ENCODE results near the gene NHSL2. TPM values are rescaled to one million over a fixed set of nuclear protein-coding genes. Genes with fewer than 3 reads are reported as not detected.

Gene NHSL2
- total and polyA plus RNA-seq, 10 donors = 0.24 to 20.8 (median 10.1) TPM

GRCh38 chrX:71922686-71923085 lies 12.0 kb downstream of the NHSL2 start:
- intact Hi-C loops (cut with DNase I; ENCODE audit: low total_unique reads) = no loop called here
- no peak for DNase-seq
- 63 to 100% (median 88%) methylated on average over 1 of the region's 1 CpG for WGBS, 5 donors
- peaks cover 0 to 13% (median 0%) of the 10 kb centered on the region in 7 donors for H3K27me3 ChIP-seq (replicated peaks in 1 of 7)
- no peaks in the 10 kb centered on the region for H3K36me3 ChIP-seq
- no peak for TF ChIP-seq POLR2AphosphoS5 (IDR thresholded peaks at IDR 0.05)
- TF ChIP-seq POLR2A (IDR thresholded peaks at IDR 0.05) = no peak
- TF ChIP-seq, protein P1, sequence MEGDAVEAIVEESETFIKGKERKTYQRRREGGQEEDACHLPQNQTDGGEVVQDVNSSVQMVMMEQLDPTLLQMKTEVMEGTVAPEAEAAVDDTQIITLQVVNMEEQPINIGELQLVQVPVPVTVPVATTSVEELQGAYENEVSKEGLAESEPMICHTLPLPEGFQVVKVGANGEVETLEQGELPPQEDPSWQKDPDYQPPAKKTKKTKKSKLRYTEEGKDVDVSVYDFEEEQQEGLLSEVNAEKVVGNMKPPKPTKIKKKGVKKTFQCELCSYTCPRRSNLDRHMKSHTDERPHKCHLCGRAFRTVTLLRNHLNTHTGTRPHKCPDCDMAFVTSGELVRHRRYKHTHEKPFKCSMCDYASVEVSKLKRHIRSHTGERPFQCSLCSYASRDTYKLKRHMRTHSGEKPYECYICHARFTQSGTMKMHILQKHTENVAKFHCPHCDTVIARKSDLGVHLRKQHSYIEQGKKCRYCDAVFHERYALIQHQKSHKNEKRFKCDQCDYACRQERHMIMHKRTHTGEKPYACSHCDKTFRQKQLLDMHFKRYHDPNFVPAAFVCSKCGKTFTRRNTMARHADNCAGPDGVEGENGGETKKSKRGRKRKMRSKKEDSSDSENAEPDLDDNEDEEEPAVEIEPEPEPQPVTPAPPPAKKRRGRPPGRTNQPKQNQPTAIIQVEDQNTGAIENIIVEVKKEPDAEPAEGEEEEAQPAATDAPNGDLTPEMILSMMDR (IDR thresholded peaks at IDR 0.05 in 8 of 11, conservative IDR thresholded peaks at IDR 0.05 in 3 of 11) = no peak
- no peak overlapping the region for H3K4me3 ChIP-seq
- no peak overlapping the region for H3K27ac ChIP-seq
- no peaks in the 10 kb centered on the region for H3K9me3 ChIP-seq
- no peaks in the 10 kb centered on the region for H3K4me1 ChIP-seq

GRCh38 chrX:71923516-71923915 lies 12.9 kb downstream of the NHSL2 start:
- TF ChIP-seq, protein P1 (IDR thresholded peaks at IDR 0.05 in 8 of 11, conservative IDR thresholded peaks at IDR 0.05 in 3 of 11) = no peak
- no peak for TF ChIP-seq POLR2AphosphoS5 (IDR thresholded peaks at IDR 0.05)
- no peak for TF ChIP-seq POLR2A (IDR thresholded peaks at IDR 0.05)
- Histone ChIP-seq H3K27ac (no peak overlapping the region), H3K9me3 (no peaks in the 10 kb centered on the region), H3K4me1 (no peaks in the 10 kb centered on the region), H3K36me3 (no peaks in the 10 kb centered on the region), H3K27me3 (replicated peaks in 1 of 7) (peaks cover 0 to 6% (median 0%) of the 10 kb centered on the region in 7 donors), H3K4me3 (no peak overlapping the region)
- 58 to 100% (median 82%) methylated on average over 3 of the region's 3 CpGs for WGBS, 5 donors
- DNase-seq = no peak
- intact Hi-C loops (cut with DNase I; ENCODE audit: low total_unique reads) = no loop called here

- Histone ChIP-seq H3K9me3 (no peaks in the 10 kb centered on the region), H3K27ac (no peak overlapping the region), H3K36me3 (no peaks in the 10 kb centered on the region), H3K4me1 (no peaks in the 10 kb centered on the region), H3K27me3 (replicated peaks in 1 of 7) (no peaks in the 10 kb centered on the region), H3K4me3 (no peak overlapping the region)
- TF ChIP-seq, protein P1 (IDR thresholded peaks at IDR 0.05 in 8 of 11, conservative IDR thresholded peaks at IDR 0.05 in 3 of 11) = no peak
- TF ChIP-seq POLR2AphosphoS5 (IDR thresholded peaks at IDR 0.05) (no peak), POLR2A (IDR thresholded peaks at IDR 0.05) (no peak)
- intact Hi-C loops (cut with DNase I; ENCODE audit: low total_unique reads) = no loop called here
- 73 to 87% (median 84%) methylated on average over 7 of the region's 7 CpGs for WGBS, 5 donors
- DNase-seq = no peak
Observed at GRCh38 chrX:71927040-71927439, 16.4 kb downstream of the NHSL2 start.

GRCh38 chrX:71928856-71929255 lies 18.2 kb downstream of the NHSL2 start:
- DNase-seq = no peak
- TF ChIP-seq POLR2A (IDR thresholded peaks at IDR 0.05) (no peak), POLR2AphosphoS5 (IDR thresholded peaks at IDR 0.05) (no peak)
- TF ChIP-seq, protein P1 (IDR thresholded peaks at IDR 0.05 in 8 of 11, conservative IDR thresholded peaks at IDR 0.05 in 3 of 11) = no peak
- Histone ChIP-seq H3K36me3 (no peaks in the 10 kb centered on the region), H3K4me1 (no peaks in the 10 kb centered on the region), H3K27me3 (replicated peaks in 1 of 7) (peaks cover 0 to 6% (median 0%) of the 10 kb centered on the region in 7 donors), H3K9me3 (no peaks in the 10 kb centered on the region), H3K27ac (no peak overlapping the region), H3K4me3 (no peak overlapping the region)
- WGBS, 5 donors = 80 to 98% (median 93%) methylated on average over 2 of the region's 2 CpGs
- intact Hi-C loops (cut with DNase I; ENCODE audit: low total_unique reads) = no loop called here

Measured in spleen (tissue), 11 donors.